ENCODE measurements around the gene CDCP2.

CDCP2 gene

DNA sequence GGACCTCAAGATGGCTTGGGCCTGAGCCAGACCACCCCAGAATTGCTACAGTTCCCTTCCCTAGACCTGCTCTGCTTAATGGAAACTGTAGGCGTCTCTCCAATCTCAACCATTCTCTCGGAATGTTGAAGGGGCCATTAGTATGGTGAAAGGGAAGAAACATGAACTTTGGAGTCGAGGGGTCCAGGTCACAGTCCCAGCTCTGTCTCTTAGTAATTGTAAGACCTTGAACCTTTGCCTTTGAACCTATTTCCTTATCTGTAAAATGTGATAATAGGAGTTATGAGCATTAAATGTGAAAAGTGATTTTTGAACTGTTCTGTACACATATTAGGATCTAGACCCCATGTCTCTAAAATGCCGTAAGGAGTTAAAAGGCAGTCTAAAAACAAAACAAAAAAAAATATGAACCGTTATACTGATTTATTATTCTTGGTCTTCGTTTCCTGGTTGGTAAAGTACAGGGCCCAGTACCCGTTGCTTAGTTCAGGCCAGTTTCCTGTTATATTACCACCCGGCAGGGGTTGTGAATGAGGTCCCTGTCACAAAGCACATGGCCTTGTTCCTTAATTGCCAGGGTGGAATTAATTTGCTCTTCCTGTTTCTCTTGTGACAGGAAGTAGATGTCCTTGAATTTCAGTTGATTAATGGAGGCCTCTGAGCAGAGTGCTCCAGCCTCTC lies 57.1 kb downstream of the CDCP2 start:
- in situ Hi-C loops (cut with HindIII; ENCODE audit: low sequenced_read_pairs), result loop anchor here (10.0 kb wide), 1 partner anchor 659 kb away; no protein-coding TSS in a partner anchor

DNA sequence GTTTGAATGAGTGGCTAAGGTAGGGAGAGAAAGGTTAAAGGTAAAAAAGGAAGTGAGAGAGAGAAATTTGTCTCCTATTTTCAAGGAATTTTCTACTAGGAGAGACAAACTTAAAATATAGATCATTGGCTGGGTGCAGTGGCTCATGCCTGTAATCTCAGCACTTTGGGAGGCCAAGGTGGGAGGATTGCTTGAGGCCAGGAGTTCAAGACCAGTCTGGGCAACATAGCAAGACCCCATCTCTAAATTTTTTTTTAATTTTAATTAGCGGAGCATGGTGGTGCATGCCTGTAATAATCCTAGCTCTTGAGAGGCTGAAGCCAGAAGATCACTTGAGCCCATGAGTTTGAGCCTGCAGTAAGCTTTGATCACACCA lies 58.1 kb downstream of the CDCP2 start:
- in situ Hi-C loops (cut with HindIII; ENCODE audit: low sequenced_read_pairs), result loop anchor here (10.0 kb wide), 1 partner anchor 660 kb away; no protein-coding TSS in a partner anchor

DNA sequence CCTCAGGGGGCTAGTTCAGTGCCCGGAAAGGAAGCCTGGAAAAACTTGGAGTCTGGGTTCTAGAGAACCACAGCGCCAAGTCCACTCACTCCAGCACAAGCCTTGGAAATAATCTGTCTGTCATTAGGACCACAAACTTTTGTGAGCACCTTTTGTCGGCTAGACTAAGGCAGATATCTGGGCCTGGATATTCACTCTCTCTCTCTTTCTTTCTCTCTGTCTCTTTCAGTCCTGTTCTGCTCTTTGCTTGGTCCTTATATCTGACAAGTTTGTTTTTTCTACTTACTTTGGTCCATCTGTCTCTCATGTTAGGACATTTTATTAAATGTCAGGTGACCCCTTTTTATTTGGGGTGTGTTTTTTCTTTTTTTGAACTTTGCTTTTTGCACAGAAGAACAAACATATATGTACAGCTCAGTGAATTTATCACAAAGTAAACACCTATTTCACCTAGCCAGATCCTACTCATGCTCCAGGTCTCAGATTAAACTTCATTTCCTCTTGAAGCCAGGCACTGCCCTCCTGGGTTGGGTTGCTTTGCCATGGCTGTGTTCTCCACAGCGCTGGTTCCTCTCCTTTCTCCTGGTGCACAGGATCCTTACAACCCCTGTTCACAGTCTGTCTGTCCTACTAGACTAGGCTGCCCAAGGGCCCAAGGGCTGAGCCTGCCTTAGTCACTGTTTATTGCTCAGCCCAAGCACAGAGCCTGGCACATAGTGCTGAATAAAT lies 58.6 kb downstream of the CDCP2 start:
- in situ Hi-C loops (cut with HindIII; ENCODE audit: low sequenced_read_pairs), result loop anchor here (10.0 kb wide), 1 partner anchor 661 kb away; no protein-coding TSS in a partner anchor

DNA sequence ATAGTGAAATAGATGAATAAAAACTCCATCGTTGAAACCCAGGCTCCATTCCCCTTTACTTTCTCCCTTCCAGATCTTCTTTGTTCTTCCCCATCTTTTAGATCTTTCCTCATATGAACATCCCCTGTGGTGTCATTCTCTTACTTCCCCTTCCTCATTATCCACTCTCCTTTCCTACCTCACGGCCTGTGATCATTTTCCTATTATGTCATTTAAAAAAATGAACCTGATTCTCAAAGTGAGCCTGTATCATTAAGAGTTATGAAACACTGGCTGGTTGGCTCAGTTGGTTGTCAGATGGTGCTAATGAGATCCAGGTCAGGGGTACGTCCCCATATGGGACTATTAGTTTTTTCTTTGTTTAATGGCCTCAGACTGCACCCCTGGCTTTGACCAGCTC lies 61.1 kb downstream of the CDCP2 start:
- in situ Hi-C loops (cut with HindIII; ENCODE audit: low sequenced_read_pairs), result loop anchor here (10.0 kb wide), 1 partner anchor 663 kb away; no protein-coding TSS in a partner anchor

DNA sequence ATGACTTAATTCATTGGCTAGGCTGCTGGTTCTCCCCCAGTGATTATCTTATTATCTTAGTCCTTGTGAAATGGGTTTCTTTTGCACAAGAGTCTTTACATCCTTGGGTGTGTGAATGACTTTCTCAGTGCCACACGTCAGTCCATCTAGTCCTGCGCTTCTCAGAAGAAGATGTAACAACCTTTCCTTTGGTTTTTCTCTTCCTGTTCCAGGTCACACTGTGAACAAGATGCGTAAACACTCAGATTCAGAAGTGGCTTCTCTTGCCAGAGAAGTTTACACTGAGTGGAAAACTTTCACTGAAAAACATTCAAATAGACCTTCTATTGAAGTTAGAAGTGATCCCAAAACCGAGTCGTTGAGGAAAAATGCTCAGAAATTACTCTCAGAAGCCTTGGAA lies 64.4 kb downstream of the CDCP2 start:
- in situ Hi-C loops (cut with HindIII; ENCODE audit: low sequenced_read_pairs), result no loop called here

DNA sequence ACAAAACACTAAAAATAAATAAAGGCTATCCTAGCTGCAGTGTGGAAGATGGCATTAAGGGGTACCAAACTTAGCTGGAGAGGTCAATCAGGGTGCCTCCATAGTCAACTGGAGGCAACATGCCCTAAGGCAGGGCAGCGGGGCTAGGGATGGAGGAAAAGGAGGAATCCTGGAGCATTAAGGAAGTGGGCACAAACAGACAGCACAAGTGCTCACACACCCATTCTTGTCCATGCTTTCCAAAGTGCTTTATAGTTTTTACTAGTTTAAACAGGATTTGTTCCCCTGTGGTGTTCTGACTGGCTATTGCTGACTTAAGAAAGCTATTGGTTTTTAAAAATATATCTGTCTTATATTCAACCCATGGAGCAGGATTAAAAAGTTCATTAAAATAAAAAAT lies 66.0 kb downstream of the CDCP2 start:
- in situ Hi-C loops (cut with HindIII; ENCODE audit: low sequenced_read_pairs), result no loop called here

DNA sequence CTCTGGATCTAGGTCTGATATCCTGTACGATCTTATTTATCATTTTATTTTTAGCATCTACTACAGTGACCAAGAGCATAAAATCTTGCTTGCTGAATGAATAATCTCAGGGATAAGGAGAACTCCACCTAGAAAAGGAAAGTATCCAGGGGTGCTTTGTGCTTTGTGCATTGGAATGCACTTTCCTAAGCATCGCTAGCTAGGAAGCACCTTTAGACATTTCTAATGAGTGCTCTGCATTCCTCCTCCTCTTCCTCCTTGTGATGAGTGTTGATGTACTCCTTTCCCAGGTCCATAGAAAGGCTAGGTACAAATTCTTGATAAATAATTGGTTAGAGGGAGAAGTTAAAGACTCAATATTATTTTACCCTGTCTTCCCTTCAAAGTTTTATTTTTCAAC lies 68.0 kb downstream of the CDCP2 start:
- in situ Hi-C loops (cut with HindIII; ENCODE audit: low sequenced_read_pairs), result no loop called here

Measured in DLD1 (cell line).